Osteocyte (in vitro differentiated cells): ENCODE data around the gene ATP6V0C. TPM values are rescaled to one million over a fixed set of nuclear protein-coding genes. Genes with fewer than 3 reads are reported as not detected.

Source experiments
- DNase-seq: peaks from one replicate; pipeline ENCODE4 v3.0.0; 2021; ENCODE audit warnings: mixed read lengths; ENCODE audit not compliant: unreplicated experiment; ENCODE audit errors: extremely low spot score
- H3K27ac Mint-ChIP-seq: one replicate; pipeline ENCODE4 v1.8.0; 2021; ENCODE audit warnings: mild to moderate bottlenecking, mixed read lengths; ENCODE audit not compliant: unreplicated experiment
- H3K27me3 Mint-ChIP-seq: one replicate; pipeline ENCODE4 v1.8.0; 2021; ENCODE audit warnings: mixed read lengths; ENCODE audit not compliant: unreplicated experiment
- H3K36me3 Mint-ChIP-seq: one replicate; pipeline ENCODE4 v1.8.0; 2021; ENCODE audit warnings: mixed read lengths; ENCODE audit not compliant: unreplicated experiment
- H3K4me1 Mint-ChIP-seq: one replicate; pipeline ENCODE4 v1.8.0; 2021; ENCODE audit warnings: mixed read lengths; ENCODE audit not compliant: unreplicated experiment
- H3K4me3 Mint-ChIP-seq: one replicate; pipeline ENCODE4 v1.8.0; 2021; ENCODE audit warnings: mild to moderate bottlenecking, moderate library complexity, mixed read lengths; ENCODE audit not compliant: unreplicated experiment
- H3K9me3 Mint-ChIP-seq: one replicate; pipeline ENCODE4 v1.8.0; 2021; ENCODE audit warnings: mixed read lengths; ENCODE audit not compliant: unreplicated experiment
- total RNA-seq: library from RNA; stranded (reverse); gene quantifications from 2 replicates; pipeline ENCODE4 v1.2.1, GENCODE V29; 2021
- TF ChIP-seq, protein P1 (sequence below): fragments of 200-600 bp; sonication (generic); IDR thresholded peaks from 2 replicates; pipeline ENCODE4 v1.5.0; 2021; ENCODE audit warnings: antibody characterized with exemption, mild to moderate bottlenecking, moderate library complexity

The ATP6V0C gene
- total RNA-seq, 1 donor from 2014 or later: 208 TPM

DNA sequence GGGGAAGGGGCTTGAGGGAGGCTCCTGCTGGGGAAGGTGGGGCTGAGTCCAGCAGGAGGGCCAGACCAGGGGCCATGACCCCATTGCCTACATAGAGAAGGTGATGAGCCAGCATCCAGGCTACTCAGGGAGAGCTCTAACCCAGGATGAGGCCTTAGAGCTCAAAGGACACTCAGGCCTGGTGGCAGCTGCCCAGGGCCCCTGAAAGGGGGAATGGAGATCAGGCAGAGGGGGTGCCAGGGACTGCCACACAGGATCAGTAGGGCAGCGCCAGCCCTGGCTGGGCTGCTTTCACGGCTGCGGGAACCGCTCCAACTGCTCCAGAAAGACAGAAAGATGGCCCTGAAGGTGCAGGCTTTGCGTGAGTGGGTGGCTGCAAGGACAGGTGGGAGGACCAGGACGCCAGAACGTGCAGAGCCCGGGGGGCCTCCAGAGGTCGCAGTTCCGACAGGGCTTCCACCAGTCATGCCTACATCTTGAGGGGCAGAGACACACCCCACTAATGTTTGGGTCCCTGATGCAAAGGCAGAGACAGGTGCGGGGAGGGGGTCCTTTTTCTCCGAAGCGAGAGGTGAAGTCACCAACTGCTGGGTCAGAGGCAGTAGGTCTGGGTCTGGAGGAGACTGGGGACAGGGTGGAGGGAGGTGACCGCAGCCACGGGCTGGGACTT lies 882 bp upstream of the ATP6V0C start:
- TF ChIP-seq, protein P1, sequence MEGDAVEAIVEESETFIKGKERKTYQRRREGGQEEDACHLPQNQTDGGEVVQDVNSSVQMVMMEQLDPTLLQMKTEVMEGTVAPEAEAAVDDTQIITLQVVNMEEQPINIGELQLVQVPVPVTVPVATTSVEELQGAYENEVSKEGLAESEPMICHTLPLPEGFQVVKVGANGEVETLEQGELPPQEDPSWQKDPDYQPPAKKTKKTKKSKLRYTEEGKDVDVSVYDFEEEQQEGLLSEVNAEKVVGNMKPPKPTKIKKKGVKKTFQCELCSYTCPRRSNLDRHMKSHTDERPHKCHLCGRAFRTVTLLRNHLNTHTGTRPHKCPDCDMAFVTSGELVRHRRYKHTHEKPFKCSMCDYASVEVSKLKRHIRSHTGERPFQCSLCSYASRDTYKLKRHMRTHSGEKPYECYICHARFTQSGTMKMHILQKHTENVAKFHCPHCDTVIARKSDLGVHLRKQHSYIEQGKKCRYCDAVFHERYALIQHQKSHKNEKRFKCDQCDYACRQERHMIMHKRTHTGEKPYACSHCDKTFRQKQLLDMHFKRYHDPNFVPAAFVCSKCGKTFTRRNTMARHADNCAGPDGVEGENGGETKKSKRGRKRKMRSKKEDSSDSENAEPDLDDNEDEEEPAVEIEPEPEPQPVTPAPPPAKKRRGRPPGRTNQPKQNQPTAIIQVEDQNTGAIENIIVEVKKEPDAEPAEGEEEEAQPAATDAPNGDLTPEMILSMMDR: no peak
- H3K27me3 Mint-ChIP-seq: no peaks in the 10 kb centered on the region
- peak overlapping the region; percentile 65 for H3K4me3 Mint-ChIP-seq
- DNase-seq: no peak
- peak overlapping the region; percentile 78 for H3K27ac Mint-ChIP-seq
- H3K36me3 Mint-ChIP-seq: peaks cover 4% of the 10 kb centered on the region
- H3K4me1 Mint-ChIP-seq: peaks cover 36% of the 10 kb centered on the region
- H3K9me3 Mint-ChIP-seq: no peaks in the 10 kb centered on the region

DNA sequence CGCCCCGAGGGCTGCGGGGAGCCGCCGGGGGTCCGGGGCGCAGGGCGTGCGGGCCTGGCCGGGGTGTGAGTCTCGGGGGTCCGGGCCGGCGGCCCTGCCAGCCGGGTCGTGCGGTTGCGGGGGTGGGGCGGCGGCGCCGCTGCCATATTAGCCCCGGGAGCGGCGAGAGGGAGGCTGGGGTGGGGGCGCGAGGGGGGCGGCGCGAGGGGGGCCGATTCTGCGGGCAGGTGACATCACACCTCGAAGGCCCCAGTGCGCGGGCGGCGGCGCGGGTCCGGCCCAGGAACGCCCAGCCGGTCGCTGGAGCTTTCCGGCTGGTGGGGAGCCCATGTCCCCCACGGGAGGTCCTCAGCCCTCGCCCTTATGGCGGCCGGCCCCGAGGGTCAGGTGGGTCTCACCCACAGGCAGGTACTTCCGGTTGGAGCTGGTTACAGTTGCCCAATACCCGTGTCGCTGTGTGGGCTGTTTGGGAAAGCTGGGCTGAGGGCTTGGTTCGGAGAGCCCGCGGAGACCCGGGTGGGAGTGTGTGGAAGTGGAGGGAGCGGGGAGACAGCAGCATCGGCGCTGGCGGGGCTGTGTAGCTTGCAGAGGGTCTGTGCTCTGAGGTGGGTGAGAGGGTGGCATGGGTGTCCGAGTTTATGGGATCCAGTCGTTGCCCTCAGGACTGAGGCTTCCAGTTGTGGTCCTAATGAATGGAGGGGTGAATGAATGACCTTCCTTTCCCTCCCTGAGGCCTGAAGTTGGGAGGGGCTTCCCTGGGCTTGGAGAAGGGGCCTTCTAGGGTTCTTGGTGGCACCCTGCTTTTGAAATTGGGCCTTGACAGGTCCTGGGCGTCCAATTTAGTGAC lies 804 bp downstream of the ATP6V0C start:
- Mint-ChIP-seq H3K4me1 (peaks cover 39% of the 10 kb centered on the region), H3K9me3 (no peaks in the 10 kb centered on the region), H3K36me3 (peaks cover 4% of the 10 kb centered on the region), H3K27ac (peak overlapping the region; percentile 87), H3K27me3 (no peaks in the 10 kb centered on the region), H3K4me3 (peak overlapping the region; percentile 88)
- TF ChIP-seq, protein P1: no peak
- no peak for DNase-seq

DNA sequence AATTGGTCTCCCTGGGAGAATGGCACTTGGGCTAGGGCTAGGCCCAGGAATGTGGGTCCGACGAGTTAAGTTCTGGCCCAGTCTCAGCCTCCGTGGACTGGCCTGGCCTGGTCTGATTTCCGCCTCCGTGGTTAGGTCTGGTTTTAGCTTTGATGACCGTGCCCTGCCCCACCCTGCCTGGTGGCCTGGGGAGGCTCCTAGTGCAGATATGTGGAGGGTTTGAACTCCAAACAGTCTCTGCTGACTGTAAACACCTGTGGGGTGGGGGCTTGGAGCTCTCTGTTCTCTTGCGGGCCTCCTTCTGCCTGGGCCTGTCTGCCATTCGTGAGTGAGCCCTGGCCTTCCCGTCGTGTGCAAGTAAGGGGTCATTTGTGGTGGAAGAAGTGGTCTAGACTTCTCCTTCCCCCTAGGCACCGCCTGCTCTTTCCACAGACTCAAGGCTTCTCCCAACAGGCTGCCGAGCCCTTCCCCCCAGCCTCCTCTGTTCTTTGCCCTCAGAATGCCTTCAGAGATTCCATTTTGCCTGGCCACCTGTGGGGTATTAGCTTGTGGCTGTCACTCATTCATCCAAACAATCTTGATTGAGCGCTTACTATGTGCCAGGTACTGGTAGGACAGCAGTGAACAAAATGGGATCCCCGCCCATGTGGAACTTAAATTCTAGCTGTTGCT lies 1.6 kb downstream of the ATP6V0C start:
- DNase-seq: no peak
- Mint-ChIP-seq H3K36me3 (peaks cover 4% of the 10 kb centered on the region), H3K27me3 (no peaks in the 10 kb centered on the region), H3K27ac (peak overlapping the region; percentile 87), H3K4me3 (peak overlapping the region; percentile 88), H3K9me3 (no peaks in the 10 kb centered on the region), H3K4me1 (peaks cover 43% of the 10 kb centered on the region)
- TF ChIP-seq, protein P1: no peak

DNA sequence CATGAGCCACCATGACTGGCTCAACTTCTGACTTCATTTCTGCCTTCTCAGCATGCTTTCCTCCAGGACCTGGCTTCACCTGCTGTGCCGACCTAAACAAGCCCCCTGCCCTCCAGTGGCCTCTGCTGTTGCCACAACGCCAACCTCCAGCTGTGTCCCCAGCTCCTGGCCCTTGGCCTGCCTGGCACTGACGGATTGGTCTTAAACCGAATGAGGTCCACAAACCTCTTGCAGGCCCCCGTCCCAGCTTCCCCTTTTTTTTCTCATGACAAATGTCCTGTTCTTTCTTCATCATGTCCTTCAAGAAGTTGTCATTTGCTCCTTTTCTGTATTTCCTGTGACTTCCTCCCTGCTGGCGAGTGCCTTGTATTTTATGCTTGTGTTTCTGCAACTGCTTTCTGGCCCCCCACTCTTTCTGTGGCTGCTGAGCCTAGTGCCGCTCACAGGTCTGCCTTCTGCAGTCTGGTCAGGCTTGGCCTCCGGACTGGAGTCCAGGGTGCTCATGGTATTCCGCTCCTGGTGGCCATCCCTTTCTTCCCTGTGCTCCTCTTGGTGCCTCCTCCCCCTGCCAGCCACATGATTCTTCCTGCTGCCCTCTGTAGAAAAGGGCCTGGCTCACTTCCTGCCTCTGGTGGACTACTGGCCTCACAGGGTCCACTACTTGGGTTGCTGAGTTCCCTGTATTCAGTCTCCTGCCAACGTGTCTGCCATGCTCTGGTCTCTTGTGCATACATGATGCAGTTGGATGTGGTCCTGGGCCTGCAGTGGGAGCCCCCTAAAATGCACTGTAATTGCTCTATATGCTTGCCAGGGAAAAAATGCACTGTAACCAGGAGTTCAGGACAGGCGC lies 2.9 kb downstream of the ATP6V0C start:
- Mint-ChIP-seq H3K4me1 (peaks cover 49% of the 10 kb centered on the region), H3K27me3 (no peaks in the 10 kb centered on the region), H3K4me3 (peak overlapping the region; percentile 88), H3K27ac (peak overlapping the region; percentile 86), H3K36me3 (peaks cover 4% of the 10 kb centered on the region), H3K9me3 (no peaks in the 10 kb centered on the region)
- TF ChIP-seq, protein P1: no peak
- DNase-seq: no peak
